SIG-M5 (cell line): ENCODE data around the gene ST8SIA4.

ENCODE experiments used
- DNase-seq: peaks from one replicate; lab custom pipeline; 2025; lab: John Stamatoyannopoulos, UW

ST8SIA4 gene

DNA sequence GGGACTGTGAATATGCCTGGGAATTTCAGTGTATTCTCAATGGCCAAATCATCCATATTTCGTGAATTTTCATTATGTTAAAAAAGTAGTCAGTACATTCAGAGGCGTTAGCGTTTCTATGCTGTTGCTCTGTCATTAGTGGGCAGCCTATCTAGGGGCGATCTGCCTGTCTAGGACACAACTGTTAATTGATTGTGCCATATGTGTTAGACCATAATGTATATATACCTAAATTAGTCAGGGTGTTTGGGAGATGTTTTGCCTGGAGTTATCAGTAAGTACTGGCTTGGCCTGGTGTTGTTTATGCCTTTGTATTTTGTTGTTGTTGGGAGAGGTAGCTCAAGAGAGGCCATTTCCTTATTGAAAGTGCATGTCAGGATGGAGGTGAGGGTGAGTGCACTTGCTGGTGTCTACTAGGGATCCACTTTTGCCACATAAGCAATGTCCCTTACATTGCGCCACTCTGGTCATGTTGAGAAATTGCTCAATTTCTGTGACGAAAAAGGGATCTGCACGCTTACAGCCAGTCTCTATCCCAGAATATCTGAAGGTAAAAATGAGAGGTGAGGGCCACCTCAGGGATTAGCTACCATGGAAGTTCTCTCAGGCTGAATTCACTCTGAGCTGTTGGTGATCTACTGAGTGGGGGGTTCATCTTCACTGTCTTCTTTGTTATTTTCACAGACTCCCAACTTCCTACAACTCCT, 123.3 kb downstream of the ST8SIA4 start:
- DNase-seq: no peak

DNA sequence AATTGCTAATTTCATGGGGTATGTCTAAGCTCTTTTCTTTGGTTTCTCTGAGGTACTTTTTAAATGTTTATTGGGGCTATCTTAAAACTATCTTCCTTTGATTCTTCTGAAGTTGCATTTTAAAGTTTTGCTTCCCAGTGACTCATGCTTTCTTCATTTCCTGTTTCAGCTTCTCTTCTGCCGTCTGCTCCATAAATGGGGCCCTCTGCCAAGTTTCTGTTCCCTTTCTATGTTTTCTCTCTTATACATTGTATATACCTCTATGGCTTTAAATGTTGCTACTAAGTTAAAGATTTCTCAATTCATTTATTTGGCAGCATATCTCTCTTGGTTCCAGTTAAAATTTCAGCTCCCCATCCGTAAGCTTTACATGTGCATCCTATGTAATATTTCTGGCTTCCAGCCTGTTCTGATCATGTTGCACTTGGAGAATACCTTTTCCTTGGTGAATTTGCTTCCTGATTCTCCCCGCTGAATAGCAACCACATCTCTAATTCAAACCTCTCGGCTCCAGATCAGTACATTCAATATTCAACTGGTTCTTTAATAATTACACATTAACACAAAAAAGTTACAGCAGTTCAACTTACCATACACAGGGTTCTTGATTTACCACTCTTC, 125.3 kb downstream of the ST8SIA4 start:
- DNase-seq: peak; percentile 94

DNA sequence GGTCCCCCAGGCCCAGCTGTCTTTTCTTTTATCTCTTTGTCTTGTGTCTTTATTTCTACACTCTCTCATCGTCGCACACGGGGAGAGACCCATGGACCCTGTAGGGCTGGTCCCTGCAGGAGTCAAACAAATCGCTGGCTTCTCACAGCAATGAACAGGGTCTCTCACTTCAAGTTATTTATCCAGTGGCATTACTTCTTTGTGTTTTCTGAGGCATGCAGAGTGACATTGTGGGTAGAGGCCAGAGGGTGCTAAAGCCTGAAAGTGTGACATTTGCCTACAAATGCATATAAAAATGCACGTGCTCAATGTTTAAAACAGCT, 127.6 kb downstream of the ST8SIA4 start:
- no peak for DNase-seq

DNA sequence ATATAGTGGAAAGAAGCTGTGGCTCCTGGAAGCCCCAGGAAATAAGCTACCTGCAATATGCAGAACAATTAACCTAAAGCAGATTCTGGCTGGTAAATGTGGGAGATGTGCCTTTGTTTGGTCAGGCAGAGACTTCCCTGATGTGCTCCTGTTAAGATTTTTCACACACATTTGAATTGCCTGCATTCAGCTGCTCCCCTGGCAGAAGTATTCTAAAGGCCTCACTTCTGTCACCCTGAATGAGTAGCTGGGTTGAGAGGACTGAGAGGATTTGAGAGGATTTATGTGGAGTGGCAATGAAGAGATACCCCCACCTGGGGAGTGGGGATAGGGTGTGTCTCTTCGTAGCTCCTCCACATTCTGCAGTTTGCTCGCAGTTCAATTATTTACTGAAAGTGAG, 130.5 kb downstream of the ST8SIA4 start:
- no peak for DNase-seq

DNA sequence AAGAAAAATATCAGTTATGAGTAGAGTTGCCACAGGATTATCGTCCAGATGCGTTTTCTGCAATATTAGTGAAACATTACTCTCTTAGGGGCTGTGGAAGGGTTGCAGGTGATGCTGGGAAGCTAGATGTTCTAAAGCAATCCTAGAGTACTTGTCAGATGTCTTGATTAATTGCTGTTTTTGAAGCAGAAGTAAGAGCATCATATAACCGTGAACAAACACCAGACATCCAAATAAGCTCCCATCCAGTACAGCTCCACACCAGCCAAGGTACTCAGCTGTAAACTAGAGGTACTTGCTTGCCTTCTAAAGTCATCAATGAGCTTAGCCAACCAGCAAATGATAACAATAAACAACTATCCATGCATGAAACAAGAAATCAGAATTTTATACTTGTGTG, 131.1 kb downstream of the ST8SIA4 start:
- no peak for DNase-seq

DNA sequence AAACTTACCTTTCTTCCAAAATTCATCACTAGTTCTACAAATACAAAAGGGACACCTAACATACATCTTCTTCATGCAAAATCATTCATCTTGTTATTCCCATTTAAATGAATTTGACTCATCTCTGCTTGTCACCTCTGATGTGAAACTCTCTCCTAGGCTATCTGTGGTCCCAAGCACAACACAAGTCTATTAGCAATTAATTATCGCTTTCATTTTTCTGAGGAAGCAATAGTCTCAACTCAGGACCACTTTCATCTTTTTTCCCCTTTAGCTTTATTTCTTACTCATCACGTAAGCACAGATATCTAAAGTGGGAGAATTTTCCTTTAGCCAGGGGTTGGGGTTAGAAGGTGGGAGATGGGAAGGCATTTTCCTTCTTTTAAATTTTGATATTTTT, 131.9 kb downstream of the ST8SIA4 start:
- DNase-seq: no peak

DNA sequence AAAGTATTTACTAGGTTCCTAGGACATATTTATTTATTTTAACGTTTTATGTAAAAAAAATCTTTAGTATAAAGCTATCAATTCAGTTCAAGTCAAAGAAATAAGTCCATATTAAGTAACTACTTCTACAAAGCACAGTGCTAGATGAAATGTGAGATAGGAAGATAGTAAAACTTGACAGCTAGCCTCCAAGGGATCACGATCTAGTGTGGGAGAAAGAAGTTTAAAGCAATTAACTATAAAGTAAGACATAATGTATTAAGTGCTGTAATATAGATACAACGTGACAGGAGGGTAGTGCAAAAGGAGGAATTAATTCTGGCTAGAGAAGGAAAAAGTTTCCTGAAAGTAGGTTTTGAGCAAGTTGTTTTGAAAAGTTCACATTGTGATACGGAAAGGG, 134.9 kb downstream of the ST8SIA4 start:
- no peak for DNase-seq

DNA sequence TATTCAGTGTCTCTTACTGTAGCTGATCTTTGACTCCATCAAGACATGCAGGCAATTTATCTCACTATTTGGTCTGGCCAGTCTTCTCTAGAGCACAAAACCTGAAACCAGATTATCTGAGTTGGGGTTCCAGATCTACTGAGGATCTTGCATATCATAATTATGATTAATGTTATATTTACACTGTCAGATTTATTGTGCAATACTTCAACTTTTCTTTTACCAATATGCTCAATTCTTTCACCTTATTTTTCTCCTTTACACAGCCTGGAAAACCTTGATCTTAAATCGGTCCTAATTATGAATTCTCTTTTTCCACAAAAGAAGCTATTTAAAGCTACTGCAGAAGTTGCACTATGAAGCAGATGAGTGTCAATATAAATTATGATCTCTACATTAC, 140.1 kb downstream of the ST8SIA4 start:
- no peak for DNase-seq

DNA sequence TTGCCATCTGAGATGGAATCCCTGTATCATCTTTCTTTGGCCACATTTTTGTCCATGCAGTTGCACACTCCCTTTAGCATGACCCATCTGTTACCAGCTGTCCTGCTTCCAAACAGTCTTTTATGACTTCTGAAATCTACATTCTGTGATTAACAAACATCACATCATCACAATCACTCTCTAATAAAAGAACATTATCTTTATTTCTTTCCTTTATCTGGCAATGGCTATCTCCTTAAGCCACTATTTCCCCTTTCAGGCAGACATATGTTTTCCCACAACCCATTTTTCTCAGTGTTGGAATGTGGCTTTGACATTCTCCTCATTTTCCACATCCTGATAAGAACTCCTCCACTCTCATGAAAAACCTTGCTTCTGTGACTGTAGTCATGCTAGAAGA, 141.0 kb downstream of the ST8SIA4 start:
- no peak for DNase-seq

DNA sequence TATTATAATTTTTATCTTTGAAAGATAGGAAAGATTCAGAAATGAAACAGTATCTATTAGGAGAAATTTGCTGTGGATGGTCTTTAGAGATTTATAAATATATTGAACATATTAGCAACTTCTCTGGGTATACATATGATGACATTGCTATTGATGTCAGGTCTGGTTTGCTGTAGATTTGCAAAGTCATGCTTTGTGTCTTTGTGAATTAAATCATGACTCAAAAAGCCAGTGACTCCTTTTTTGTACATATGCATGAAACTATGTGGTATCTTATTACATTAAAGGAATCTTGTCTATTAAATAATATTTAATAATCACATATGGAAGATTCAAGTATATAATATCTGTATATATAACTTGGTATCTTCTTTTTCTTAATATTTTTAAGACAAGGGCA, 141.9 kb downstream of the ST8SIA4 start:
- no peak for DNase-seq

DNA sequence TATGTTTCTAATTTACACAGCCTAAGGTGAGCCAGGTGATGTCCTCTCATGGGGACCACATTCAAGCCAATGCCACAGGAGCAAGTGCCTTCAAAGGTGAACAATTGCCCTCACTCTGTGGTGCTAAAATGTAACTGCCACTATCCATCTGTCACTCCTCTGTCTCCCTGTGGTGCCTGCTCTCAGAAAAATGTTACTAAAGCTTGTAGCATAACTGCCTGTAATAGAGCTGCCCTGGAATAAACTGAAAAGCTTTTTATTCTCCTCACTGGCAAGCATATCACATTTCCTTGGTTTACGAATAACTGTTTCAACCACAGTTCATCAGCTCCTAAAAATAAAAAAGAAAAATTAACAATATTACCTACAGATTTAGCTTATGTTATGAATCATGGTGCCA, 142.4 kb downstream of the ST8SIA4 start:
- no peak for DNase-seq

DNA sequence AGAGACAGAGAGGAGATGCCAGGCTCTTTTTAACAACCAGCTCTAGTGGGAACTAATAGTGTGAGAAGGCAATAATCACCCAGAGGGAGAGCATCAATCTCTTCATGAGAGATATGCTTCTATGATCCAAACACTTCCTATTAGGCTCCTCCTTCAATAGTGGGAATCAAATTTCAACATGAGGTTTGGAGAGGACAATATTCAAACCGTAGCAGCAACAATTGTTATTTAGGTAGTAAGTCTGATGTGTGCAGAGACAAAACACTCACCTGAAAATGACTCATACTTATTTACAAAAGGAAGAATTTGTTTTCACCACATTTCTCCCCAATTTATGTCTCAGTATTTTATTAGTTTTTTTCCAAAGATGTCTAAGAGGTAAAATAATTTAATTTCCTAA, 144.3 kb downstream of the ST8SIA4 start:
- no peak for DNase-seq

DNA sequence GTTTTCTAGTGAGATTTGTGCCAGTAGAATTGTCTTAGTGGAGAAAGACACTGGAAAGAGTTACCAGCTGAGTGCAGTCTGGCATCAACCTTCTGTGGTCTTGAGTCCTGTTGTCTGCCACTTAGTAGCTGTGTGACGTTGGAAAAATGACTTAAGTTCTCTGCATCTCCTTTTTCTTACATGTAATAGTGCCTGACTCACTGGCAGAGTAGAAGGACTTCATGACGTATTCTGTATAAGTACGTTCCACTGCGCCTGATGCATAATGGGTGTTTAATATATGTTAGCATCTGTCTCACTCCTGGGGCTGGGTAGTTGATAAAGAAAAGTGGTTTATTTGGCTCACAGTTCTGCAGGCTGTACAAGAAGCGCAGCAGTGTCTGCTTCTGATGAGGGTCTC, 144.8 kb downstream of the ST8SIA4 start:
- no peak for DNase-seq

DNA sequence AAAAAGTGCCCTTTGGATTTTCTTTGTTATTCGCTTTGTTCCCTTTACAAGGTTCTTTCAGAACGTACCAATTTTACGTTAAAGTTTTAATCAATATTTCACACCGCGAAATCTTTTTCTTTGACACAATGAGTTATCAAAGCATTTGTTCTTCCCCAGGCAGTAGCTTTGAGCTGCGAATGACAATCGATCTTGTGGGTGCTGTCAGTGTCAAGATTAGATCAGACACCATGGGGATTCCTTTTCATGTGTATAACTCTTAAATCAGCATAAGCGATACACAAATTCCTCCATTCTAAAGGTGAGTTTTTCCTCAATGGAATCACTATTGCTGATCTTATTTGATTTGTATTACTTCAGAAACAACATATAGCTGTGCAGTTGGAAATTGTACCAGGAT, 145.5 kb downstream of the ST8SIA4 start:
- DNase-seq: no peak
